Astrocyte of the spinal cord (primary cell): Measurements from ENCODE around the gene ASRGL1.
A peak's percentile ranks its signal among the peaks of the same experiment; 100 is the strongest.

ENCODE experiments used
- DNase-seq: peaks from one replicate; pipeline ENCODE4 v3.0.0; 2011; ENCODE audit warnings: low read depth, low spot score
- H3K4me3 ChIP-seq: 2 replicates; pipeline ENCODE4 v1.5.1; 2011; ENCODE audit warnings: low read depth, mild to moderate bottlenecking, low read length, moderate library complexity
- in situ Hi-C: cut with HindIII; loops from 2 replicates; pipeline ENCODE4 v1.10.0; 2017; ENCODE audit warnings: low sequenced_read_pairs
- TF ChIP-seq, protein P1 (sequence below): IDR thresholded peaks from 2 replicates; pipeline ENCODE4 v1.5.1; 2012; ENCODE audit warnings: low read depth, mild to moderate bottlenecking, low read length, inconsistent platforms

Gene ASRGL1

DNA sequence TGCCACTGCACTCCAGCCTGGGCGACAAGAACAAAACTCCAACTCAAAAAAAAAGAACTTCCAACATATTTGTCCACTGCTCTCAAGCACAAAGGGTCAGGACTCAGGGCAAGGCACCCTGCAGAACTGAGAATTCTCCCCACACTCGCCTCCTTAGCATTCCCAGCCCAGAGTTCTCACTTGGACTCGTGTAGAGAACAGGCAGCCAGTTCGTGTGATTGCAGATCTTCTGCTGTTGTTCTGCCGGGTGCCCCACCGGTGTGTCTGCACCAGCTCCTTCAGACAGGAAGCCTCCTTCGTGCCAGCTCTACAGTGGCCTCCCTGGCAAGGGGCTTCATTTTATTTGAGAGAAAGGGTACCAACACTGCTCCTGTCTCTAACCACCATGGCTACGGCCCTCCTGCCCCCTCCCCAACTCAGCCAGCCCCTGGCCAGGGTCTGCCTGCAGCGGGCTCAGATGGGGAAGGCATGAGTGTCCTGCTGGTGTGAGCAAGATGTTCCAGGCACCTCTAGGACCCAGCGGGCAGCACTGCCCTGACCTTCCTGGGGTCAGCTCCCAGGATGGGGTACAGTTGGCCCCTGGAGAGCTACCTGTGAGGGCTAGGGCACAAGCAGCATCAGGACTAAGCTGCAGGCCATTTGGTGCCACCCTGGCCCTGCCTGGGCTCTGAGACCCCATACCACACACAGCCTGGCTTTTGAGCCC, 62.1 kb downstream of the ASRGL1 start:
- in situ Hi-C loops = no loop called here
- DNase-seq = peak; percentile 28
- TF ChIP-seq, protein P1, sequence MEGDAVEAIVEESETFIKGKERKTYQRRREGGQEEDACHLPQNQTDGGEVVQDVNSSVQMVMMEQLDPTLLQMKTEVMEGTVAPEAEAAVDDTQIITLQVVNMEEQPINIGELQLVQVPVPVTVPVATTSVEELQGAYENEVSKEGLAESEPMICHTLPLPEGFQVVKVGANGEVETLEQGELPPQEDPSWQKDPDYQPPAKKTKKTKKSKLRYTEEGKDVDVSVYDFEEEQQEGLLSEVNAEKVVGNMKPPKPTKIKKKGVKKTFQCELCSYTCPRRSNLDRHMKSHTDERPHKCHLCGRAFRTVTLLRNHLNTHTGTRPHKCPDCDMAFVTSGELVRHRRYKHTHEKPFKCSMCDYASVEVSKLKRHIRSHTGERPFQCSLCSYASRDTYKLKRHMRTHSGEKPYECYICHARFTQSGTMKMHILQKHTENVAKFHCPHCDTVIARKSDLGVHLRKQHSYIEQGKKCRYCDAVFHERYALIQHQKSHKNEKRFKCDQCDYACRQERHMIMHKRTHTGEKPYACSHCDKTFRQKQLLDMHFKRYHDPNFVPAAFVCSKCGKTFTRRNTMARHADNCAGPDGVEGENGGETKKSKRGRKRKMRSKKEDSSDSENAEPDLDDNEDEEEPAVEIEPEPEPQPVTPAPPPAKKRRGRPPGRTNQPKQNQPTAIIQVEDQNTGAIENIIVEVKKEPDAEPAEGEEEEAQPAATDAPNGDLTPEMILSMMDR = no peak
- no peak overlapping the region for H3K4me3 ChIP-seq

DNA sequence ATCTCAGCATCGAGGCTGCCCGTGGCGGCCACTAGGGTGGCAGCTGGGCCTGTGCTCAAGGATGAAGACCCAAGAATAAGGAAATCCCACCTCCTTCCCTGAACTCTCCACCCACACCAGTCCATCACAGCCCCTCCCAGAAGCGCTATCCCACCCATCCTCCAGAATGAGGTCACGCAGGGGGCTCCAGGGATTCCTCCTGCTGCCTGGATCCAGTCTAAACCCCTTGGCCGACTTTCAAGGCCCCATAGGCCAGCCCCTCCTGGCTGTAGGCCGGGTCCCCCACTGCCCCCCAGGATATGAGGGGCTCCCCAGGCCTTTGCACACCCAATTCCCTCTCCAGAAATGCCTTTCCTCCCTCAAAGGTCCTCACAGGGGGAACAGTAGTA, 62.6 kb downstream of the ASRGL1 start:
- H3K4me3 ChIP-seq = no peak overlapping the region
- no peak for DNase-seq
- in situ Hi-C loops = no loop called here
- TF ChIP-seq, protein P1 = no peak

DNA sequence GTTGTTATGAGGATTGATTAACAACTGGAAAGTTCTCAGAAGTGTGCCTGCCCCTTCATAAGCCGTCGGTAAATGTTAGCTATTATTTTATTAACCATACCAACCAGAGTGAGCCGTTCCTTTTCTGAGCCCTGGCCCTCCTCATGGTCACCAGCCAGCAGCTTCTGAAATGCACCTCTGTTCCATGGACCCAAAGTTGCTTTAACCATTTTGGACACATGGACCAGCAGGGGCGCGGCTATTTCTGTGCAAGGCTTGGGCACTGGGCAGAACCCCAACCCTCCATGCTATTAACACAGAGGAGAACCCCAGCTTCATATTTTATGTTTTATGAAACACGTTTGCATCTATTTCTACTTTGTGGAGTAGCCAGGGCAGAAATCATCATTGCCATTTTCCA, 63.0 kb downstream of the ASRGL1 start:
- in situ Hi-C loops = no loop called here
- TF ChIP-seq, protein P1 = no peak
- no peak for DNase-seq

DNA sequence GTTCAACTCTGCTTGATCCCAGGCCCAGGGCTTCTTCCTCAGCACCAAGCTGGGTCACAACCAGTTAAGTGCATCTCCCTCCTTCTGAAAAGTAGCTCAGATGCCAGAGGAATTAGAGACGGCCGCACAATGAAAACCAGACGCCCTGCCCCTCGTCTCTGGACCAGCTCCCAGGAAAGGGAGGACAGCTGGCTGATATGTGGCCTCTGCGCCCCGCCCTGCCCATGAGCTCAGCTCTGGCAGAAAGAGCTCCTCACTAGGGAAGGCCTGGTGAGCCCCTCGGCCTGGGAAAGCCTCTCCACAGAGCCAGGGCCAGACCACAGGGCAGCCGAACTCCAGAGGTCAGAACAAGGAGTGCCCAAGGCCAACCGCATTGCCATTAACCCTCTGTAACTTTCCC, 63.5 kb downstream of the ASRGL1 start:
- TF ChIP-seq, protein P1 = no peak
- in situ Hi-C loops = no loop called here
- peak; percentile 90 for DNase-seq
- H3K4me3 ChIP-seq = no peak overlapping the region

More for the DNA sequence above, 63.0 kb downstream of the ASRGL1 start:
- no peak overlapping the region for H3K4me3 ChIP-seq

DNA sequence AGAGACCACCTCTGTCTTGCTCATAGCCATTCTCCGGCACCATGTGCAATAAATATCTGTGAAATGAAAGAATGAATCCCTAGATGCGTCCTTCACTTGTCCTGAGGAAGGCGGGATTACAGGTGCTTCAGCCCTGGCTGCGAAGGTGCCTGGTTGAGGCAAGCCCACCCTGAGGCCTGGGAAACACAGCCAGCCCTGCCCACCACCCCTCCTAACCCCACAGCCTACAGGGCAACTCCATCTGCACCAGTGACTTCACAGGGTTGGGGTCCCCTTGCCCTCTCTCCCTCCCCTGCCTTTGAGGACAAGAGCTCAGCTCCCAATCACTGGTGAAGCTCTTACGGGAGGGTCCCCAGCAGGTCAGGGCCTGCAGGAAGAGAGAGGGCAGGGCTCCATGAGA, 64.1 kb downstream of the ASRGL1 start:
- TF ChIP-seq, protein P1 = no peak
- DNase-seq = no peak
- H3K4me3 ChIP-seq = no peak overlapping the region
- in situ Hi-C loops = no loop called here

DNA sequence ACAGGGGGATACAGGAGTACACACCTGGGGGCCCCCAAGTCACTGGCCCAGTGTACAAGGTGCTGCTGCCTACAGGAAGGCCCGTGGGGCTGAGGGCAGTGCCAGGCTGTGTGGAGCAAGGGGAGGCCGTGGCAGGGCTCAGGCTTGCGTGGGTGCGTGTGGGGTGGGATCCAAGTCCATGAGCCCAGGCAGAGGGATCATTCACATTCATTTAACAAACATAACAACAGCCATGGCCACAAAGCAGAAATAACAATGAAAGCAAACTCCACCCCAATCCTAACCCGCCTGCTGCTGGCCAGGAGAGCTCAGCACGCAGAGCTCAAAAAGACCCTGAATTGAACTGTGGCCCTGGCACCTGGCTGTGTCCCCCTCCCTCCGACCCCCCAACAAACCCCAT, 64.6 kb downstream of the ASRGL1 start:
- in situ Hi-C loops = no loop called here
- no peak for DNase-seq
- TF ChIP-seq, protein P1 = no peak
- H3K4me3 ChIP-seq = no peak overlapping the region
